ENCODE data around the gene CCDC87. TPM values are rescaled to one million over a fixed set of nuclear protein-coding genes. Genes with fewer than 3 reads are reported as not detected.

CCDC87 gene, protein sequence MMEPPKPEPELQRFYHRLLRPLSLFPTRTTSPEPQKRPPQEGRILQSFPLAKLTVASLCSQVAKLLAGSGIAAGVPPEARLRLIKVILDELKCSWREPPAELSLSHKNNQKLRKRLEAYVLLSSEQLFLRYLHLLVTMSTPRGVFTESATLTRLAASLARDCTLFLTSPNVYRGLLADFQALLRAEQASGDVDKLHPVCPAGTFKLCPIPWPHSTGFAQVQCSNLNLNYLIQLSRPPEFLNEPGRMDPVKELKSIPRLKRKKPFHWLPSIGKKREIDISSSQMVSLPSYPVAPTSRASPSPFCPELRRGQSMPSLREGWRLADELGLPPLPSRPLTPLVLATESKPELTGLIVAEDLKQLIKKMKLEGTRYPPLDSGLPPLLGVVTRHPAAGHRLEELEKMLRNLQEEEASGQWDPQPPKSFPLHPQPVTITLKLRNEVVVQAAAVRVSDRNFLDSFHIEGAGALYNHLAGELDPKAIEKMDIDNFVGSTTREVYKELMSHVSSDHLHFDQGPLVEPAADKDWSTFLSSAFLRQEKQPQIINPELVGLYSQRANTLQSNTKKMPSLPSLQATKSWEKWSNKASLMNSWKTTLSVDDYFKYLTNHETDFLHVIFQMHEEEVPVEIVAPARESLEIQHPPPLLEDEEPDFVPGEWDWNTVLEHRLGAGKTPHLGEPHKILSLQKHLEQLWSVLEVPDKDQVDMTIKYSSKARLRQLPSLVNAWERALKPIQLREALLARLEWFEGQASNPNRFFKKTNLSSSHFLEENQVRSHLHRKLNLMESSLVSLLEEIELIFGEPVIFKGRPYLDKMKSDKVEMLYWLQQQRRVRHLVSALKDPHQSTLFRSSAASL
- total RNA-seq (2022; extraction: Qiagen RNA extraction; ENCODE audit: low read depth), result 0.51 to 0.89 TPM (median 0.69 TPM) in 5 replicates

DNA sequence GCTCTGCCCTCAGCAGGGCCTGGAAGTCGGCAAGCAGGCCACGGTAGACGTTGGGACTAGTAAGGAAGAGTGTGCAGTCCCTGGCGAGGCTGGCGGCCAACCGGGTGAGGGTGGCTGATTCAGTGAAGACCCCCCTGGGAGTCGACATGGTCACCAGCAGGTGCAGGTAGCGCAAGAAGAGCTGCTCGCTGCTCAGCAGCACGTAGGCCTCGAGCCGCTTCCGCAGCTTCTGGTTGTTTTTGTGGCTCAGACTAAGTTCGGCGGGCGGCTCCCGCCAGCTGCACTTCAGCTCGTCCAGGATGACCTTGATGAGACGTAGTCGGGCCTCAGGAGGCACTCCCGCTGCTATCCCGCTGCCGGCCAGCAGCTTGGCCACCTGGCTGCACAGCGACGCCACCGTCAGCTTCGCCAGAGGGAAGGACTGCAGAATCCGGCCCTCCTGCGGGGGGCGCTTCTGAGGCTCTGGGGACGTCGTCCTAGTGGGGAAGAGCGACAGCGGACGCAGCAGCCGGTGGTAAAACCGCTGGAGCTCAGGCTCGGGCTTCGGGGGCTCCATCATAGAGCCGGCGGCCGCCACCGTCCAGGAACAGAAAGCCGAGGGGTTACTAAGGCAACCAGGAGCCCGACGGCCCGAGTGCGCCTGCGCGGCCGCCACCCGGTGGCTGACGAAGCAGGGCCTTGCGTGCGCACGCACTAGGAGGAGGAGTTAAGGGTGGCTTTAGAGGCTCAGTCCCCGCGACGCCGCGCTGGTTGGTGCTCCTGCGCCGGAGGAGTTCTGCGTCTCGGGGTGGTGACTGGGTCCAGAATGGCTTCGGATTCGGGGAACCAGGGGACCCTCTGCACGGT, at the start of gene CCDC87, which contains the start of gene CCS:
Gene CCDC87 (minus strand): TSS at position 607 of the 846 bp plus-strand sequence. CDS start 48 bp downstream, at position 559.
Gene CCS (plus strand): TSS at position 729 of the 846 bp plus-strand sequence. CDS start 77 bp downstream, at position 806.

DNA sequence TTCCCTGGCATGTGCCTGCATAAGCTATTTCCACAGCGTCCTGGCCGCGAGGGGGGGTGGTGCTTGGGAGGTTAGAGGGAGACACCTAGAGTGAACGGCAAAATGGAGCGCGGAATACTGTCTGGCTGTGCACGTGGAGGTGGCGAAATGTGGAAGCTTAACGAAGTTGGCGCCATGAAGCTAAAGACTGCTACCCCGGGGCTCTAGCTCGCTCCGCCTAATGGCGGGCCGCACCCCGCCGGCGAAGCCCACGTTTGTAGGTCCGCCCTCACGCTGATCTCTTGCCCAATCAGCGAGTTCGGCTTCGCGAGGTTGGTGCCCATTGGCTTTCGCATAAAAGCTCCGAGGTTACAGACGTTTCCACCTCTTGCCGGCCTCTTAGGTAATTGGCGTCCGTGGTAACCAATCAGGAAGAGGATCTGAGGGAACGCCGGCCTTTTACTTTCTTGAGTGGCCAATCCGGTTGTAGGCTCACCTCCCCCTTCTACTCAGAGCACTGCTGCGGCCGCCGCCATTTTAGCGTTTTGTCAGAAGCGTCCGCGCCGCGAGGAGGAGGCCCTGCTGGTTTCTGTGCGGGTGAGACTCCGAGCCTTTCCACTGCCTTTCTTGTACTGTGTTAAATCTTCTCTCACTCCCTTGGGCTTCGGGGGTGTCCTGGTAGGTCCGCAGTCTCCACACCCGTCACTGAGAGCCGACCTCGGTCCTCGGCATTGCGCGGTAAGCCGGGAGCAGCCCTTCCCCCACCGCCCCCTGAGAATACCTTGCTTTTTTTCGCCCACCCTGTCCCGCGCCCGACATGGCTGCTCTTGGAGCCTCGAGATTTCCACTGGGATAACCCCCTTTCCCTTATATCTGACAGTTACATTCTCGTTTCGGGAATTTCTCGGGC, 45.6 kb upstream of the CCDC87 start, which contains the start of gene RBM4:
Gene RBM4 (plus strand): TSS at position 527 of the 889 bp plus-strand sequence. CDS start 1,009 bp downstream, outside the sequence.

DNA sequence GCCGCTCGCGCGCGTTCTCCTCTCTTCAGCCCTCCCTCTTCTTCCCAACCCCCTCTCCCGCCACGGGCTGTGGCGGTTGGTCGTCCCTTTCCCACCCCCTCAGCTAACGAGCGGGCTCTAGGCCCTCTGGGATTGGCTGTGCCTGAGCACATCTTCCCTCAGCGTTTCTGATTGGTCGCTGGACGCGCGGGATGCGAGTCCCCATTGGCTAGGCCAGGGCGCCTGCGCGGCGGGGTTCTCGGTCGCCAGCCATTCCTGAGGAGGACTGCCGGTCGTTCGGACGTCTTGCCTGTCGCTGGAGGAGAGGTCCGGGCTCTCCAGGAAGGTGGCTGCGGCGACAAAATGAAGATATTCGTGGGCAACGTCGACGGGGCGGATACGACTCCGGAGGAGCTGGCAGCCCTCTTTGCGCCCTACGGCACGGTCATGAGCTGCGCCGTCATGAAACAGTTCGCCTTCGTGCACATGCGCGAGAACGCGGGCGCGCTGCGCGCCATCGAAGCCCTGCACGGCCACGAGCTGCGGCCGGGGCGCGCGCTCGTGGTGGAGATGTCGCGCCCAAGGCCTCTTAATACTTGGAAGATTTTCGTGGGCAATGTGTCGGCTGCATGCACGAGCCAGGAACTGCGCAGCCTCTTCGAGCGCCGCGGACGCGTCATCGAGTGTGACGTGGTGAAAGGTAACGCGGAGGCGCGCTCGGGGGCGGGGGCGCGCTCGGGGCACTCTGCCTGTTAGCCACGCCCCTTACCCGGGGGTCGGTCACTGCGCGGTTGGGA, 23.7 kb upstream of the CCDC87 start, which contains the start of gene RBM14:
Gene RBM14 (plus strand): TSS at position 252 of the 776 bp plus-strand sequence. CDS start 91 bp downstream, at position 343.

DNA sequence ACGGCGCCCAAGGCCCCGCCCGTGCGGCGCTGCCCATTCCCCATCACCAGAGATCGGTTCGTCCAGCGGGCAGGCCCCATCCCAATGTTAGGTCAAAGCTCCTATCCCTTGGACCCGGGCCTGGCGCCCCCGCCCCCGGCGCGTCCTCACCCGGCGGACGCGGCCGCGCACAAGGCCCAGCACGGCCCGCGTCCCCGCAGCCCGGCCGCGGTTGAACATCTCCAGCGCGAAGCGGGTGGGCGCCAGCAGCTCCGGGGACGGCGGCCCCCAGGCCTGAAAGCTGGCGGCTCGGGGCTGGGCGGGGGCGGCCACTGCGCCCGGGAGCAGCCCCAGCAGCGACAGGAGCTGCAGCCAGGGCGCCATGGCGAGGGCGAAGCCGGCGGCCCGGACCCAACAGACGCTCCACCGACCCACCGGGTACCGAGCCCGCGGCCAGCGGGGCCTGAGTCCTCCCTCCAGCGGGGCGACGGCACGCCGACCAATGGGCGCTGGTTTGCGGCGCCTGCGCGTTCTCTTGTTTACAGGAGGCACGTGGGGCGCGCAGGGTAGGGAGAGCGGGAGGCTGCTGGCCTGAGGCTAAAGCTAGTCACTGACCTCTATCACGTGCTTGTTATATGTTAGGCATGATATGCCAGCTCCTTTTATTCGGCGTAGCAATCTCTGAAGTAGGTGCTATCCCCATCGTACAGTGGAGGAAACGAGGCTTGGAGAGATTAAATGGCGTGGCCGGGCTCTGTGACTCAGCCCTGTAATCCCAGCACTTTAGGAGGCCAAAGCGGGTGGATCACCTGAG, 24.5 kb downstream of the CCDC87 start, which contains the start of gene CTSF:
Gene CTSF (minus strand): TSS at position 483 of the 793 bp plus-strand sequence. CDS start 120 bp downstream, at position 363.

DNA sequence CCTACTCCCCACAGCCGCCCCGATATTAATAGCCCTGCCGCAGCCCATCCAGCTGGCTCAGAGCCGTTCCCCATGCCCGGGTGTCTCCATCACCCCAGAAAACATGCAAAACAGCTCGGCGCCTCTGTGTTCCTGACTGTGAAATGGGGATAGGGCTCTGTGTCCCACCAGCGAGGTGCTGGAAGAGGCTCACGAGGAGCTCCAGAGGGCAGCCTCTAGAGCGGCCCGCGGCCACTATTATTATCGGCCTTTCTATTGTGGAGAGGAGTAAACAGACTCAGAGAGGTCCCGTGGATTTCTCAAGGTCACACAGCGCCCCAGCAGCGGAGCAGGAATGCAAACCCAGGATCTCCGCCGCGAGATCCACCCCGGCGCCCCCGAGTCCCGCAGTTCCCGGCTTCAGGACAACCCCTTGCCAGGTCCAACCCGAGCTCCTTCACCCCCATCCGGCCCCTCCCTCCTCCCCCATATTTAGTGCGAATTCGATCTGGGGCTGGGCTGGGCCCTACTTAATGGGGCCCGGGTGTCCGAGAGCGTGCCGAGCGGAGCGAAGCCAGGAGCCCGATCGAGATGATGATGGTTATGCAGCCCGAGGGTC, 46.4 kb downstream of the CCDC87 start, which contains the start of gene ACTN3:
Gene ACTN3 (plus strand): TSS at position 536 of the 598 bp plus-strand sequence. CDS start 35 bp downstream, at position 571.

DNA sequence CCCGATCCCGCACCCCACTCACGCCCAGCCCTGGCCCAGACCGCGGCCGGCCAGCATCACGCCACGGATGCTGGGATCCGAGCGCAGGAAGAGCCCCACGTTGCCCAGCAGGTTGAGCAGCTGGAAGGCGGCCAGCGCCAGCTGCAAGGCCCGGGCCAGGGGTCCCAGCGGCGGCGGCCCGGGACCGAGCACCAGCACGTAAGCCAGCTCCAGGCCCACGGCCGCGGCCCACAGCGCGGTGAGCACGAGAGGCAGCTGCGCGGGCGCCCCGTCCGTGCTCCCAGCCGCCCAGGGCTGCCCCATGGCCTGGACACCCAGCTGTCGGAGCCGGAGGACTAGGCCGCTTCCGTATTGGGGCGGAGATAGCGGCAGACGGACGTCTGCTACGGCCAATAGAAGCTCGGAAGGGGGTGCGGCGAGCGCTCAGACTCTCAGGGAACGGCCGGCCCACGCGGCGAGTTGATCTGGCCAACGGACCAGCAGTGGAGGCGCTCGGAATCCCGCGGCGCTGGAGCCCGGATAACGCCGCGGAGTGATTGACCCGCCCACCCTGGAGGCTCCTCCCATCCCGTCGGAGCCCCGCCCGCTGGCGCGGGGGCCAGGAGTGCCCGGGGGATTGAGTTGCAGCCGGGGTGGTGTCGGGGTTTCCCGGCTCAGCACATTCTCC, 47.0 kb downstream of the CCDC87 start, which contains the start of gene ZDHHC24:
Gene ZDHHC24 (minus strand): TSS at position 348 of the 667 bp plus-strand sequence. CDS start 45 bp downstream, at position 303.

Other genes starting within 250 kb of the CCDC87 start
- 82.1 to 102 TPM (median 91.1 TPM) in 5 replicates for gene BRMS1, start 248.0 kb downstream of the CCDC87 start, total RNA-seq (2022; extraction: Qiagen RNA extraction; ENCODE audit: low read depth)
- 14.6 to 20.9 TPM (median 18.5 TPM) in 5 replicates for gene B4GAT1, start 245.4 kb downstream of the CCDC87 start, total RNA-seq (2022; extraction: Qiagen RNA extraction; ENCODE audit: low read depth)
- 3.2 to 5.0 TPM (median 4.5 TPM) in 5 replicates for gene SLC29A2, start 221.3 kb downstream of the CCDC87 start, total RNA-seq (2022; extraction: Qiagen RNA extraction; ENCODE audit: low read depth)
- gene NPAS4, start 172.0 kb downstream of the CCDC87 start, total RNA-seq (2022; extraction: Qiagen RNA extraction; ENCODE audit: low read depth), result not detected in 5 replicates
- gene MRPL11, start 154.2 kb downstream of the CCDC87 start, total RNA-seq (2022; extraction: Qiagen RNA extraction; ENCODE audit: low read depth), result 82.6 to 118 TPM (median 108 TPM) in 5 replicates
- 4.2 to 6.4 TPM (median 4.6 TPM) in 5 replicates for gene PELI3, start 126.2 kb downstream of the CCDC87 start, total RNA-seq (2022; extraction: Qiagen RNA extraction; ENCODE audit: low read depth)
- gene DPP3, start 112.6 kb downstream of the CCDC87 start, total RNA-seq (2022; extraction: Qiagen RNA extraction; ENCODE audit: low read depth), result 47.5 to 58.9 TPM (median 55.8 TPM) in 5 replicates
- 7.7 to 11.2 TPM (median 9.1 TPM) in 5 replicates for gene BBS1, start 82.4 kb downstream of the CCDC87 start, total RNA-seq (2022; extraction: Qiagen RNA extraction; ENCODE audit: low read depth)
- 7.1 to 14.3 TPM (median 12.0 TPM) in 5 replicates for gene ZDHHC24, start 47.0 kb downstream of the CCDC87 start, total RNA-seq (2022; extraction: Qiagen RNA extraction; ENCODE audit: low read depth)
- gene ACTN3, start 46.2 kb downstream of the CCDC87 start, total RNA-seq (2022; extraction: Qiagen RNA extraction; ENCODE audit: low read depth), result 0.01 TPM in 1 of 5 replicates, not detected in the others
- 28.6 to 39.6 TPM (median 34.1 TPM) in 5 replicates for gene CTSF, start 24.5 kb downstream of the CCDC87 start, total RNA-seq (2022; extraction: Qiagen RNA extraction; ENCODE audit: low read depth)
- 24.2 to 30.2 TPM (median 26.9 TPM) in 5 replicates for gene CCS, start 122 bp upstream of the CCDC87 start, total RNA-seq (2022; extraction: Qiagen RNA extraction; ENCODE audit: low read depth)
- 62.2 to 81.0 TPM (median 71.8 TPM) in 5 replicates for gene RBM14, start 23.6 kb upstream of the CCDC87 start, total RNA-seq (2022; extraction: Qiagen RNA extraction; ENCODE audit: low read depth)
- gene RBM4, start 45.6 kb upstream of the CCDC87 start, total RNA-seq (2022; extraction: Qiagen RNA extraction; ENCODE audit: low read depth), result 132 to 153 TPM (median 141 TPM) in 5 replicates
- gene RBM4B, start 84.8 kb upstream of the CCDC87 start, total RNA-seq (2022; extraction: Qiagen RNA extraction; ENCODE audit: low read depth), result 21.5 to 23.4 TPM (median 23.1 TPM) in 5 replicates
- gene SPTBN2, start 136.2 kb upstream of the CCDC87 start, total RNA-seq (2022; extraction: Qiagen RNA extraction; ENCODE audit: low read depth), result 7.6 to 14.1 TPM (median 9.9 TPM) in 5 replicates

Data from A549 treated with CpdA at 1 μM for 4 hours (cell line).